ENCODE measurements around the gene ACTMAP. TPM values are rescaled to one million over a fixed set of nuclear protein-coding genes. Genes with fewer than 3 reads are reported as not detected.
"Not testable (repeated sequence)": the region's sequence is repeated elsewhere in the genome, so short reads cannot be mapped to it uniquely, and the experiment has no call there.

The ACTMAP gene
- total RNA-seq, 1 experiment from 2014 or later: 5.5 TPM

DNA sequence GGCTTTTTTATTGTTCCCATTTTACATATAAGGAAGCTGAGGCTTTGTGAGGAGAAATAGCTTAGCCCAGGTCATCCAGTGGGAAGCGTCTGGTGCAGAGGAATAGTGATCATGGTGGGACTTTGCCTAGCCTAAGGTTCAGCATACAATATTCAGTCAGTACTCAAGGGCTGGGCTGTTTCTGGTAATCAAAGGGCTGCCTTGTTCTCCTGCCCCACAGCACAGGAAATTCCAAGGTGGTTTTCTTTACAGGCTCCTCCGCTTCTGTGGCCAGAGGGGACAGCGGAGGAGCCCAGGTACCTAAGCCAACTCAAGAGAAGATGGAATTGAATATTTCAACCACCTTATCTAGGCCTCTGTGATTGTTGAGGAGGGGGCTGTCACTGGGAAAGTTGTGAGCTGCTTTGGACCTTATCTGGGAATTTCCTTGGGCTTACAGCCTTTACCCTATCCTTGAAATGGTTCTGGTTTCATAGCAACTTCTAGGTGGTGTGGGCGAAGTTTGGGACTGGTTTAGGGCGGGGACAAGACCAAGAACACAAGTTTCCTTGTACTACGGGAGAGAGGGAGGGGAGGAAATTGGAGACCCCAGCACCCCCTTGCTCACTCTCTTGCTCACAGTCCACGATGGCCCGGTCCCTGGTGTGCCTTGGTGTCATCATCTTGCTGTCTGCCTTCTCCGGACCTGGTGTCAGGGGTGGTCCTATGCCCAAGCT lies 24.8 kb upstream of the ACTMAP start, which contains the start of gene MIA:
Gene MIA, plus strand, starts transcription at position 606 of the 716 bp plus-strand sequence. Its CDS starts 22 bp downstream, at position 628.
- ATAC-seq (no peak), DNase-seq (ENCODE audit: low read depth, low spot score) (no peak)
- TF ChIP-seq, protein P1, sequence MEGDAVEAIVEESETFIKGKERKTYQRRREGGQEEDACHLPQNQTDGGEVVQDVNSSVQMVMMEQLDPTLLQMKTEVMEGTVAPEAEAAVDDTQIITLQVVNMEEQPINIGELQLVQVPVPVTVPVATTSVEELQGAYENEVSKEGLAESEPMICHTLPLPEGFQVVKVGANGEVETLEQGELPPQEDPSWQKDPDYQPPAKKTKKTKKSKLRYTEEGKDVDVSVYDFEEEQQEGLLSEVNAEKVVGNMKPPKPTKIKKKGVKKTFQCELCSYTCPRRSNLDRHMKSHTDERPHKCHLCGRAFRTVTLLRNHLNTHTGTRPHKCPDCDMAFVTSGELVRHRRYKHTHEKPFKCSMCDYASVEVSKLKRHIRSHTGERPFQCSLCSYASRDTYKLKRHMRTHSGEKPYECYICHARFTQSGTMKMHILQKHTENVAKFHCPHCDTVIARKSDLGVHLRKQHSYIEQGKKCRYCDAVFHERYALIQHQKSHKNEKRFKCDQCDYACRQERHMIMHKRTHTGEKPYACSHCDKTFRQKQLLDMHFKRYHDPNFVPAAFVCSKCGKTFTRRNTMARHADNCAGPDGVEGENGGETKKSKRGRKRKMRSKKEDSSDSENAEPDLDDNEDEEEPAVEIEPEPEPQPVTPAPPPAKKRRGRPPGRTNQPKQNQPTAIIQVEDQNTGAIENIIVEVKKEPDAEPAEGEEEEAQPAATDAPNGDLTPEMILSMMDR (IDR thresholded peaks at IDR 0.05): no peak
- no peak for TF ChIP-seq SIN3A (IDR thresholded peaks at IDR 0.05; ENCODE audit: borderline replicate concordance, insufficient read depth, low read depth, low read length)
- TF ChIP-seq, protein P2, sequence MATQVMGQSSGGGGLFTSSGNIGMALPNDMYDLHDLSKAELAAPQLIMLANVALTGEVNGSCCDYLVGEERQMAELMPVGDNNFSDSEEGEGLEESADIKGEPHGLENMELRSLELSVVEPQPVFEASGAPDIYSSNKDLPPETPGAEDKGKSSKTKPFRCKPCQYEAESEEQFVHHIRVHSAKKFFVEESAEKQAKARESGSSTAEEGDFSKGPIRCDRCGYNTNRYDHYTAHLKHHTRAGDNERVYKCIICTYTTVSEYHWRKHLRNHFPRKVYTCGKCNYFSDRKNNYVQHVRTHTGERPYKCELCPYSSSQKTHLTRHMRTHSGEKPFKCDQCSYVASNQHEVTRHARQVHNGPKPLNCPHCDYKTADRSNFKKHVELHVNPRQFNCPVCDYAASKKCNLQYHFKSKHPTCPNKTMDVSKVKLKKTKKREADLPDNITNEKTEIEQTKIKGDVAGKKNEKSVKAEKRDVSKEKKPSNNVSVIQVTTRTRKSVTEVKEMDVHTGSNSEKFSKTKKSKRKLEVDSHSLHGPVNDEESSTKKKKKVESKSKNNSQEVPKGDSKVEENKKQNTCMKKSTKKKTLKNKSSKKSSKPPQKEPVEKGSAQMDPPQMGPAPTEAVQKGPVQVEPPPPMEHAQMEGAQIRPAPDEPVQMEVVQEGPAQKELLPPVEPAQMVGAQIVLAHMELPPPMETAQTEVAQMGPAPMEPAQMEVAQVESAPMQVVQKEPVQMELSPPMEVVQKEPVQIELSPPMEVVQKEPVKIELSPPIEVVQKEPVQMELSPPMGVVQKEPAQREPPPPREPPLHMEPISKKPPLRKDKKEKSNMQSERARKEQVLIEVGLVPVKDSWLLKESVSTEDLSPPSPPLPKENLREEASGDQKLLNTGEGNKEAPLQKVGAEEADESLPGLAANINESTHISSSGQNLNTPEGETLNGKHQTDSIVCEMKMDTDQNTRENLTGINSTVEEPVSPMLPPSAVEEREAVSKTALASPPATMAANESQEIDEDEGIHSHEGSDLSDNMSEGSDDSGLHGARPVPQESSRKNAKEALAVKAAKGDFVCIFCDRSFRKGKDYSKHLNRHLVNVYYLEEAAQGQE (IDR thresholded peaks at IDR 0.05; ENCODE audit: insufficient read depth in 1 of 2, low read depth in 2 of 2, low read length in 1 of 2): no peak
- intact Hi-C loops (cut with micrococcal nuclease; ENCODE audit: unreplicated experiment): no loop called here
- Histone ChIP-seq H3K27ac (ENCODE audit: low read length) (no peak within 1 kb of the TSS), H3K36me3 (ENCODE audit: control insufficient read depth, insufficient read depth, low read length) (no peaks in the 10 kb centered on the region), H3K4me1 (ENCODE audit: control insufficient read depth, insufficient read depth, low read length) (peaks cover 6% of the 10 kb centered on the region; the same call in 1 of the 2 replicates), H3K27me3 (ENCODE audit: control insufficient read depth, insufficient read depth, low read length) (no peaks in the 10 kb centered on the region), H3K9me3 (ENCODE audit: control insufficient read depth, insufficient read depth, low read depth, low read length) (no peaks in the 10 kb centered on the region), H3K4me3 (ENCODE audit: low read depth in 2 of 2, low read length in 2 of 2) (no peak within 1 kb of the TSS)
- CTCF ChIA-PET: no interaction called here
- POLR2A ChIA-PET: no interaction called here
- in situ Hi-C loops (cut with HindIII; ENCODE audit: low pct_unique_long_range_greater_than_20kb, low sequenced_read_pairs): no loop called here
- BruUV-seq (replicated peaks): no TSS peak

DNA sequence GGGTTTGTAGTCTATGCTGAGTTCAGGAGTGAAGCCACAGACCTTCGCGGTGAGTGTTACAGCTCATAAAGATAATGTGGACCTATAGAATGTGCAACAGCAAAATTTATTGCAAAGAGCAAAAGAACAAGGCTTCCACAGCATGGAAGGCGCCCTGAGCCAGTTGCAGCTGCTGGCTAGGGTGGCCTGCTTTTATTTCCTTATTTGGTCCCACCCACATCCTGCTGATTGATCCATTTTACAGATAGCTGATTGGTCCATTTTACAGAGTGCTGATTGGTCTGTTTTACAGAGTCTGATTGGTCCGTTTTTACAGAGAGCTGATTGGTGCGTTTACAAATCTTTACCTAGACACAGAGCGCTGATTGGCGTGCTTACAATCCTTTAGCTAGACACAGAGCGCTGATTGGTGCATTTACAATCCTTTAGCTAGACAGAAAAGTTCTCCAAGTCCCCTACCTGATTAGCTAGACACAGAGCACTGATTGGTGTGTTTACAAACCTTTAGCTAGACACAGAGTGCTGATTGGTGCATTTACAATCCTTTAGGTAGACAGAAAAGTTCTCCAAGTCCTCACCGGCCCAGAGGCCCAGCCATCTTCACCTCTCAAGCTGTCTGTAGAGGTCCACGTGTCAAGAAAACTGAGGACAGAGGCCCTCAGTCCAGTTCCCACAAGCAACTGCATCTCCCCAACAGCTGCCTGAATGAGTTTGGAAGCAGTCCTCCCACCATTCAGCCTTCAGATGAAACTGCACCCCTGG lies 21.0 kb upstream of the ACTMAP start:
- H3K4me1 ChIP-seq (ENCODE audit: control insufficient read depth, insufficient read depth, low read length); ATAC-seq; H3K36me3 ChIP-seq (ENCODE audit: control insufficient read depth, insufficient read depth, low read length); H3K27me3 ChIP-seq (ENCODE audit: control insufficient read depth, insufficient read depth, low read length); H3K9me3 ChIP-seq (ENCODE audit: control insufficient read depth, insufficient read depth, low read depth, low read length); BruUV-seq (replicated peaks); CTCF ChIA-PET; H3K4me3 ChIP-seq (ENCODE audit: low read depth in 2 of 2, low read length in 2 of 2); DNase-seq (ENCODE audit: low read depth, low spot score); H3K27ac ChIP-seq (ENCODE audit: low read length); in situ Hi-C loops (cut with HindIII; ENCODE audit: low pct_unique_long_range_greater_than_20kb, low sequenced_read_pairs); POLR2A ChIA-PET; intact Hi-C loops (cut with micrococcal nuclease; ENCODE audit: unreplicated experiment): not testable (repeated sequence)

DNA sequence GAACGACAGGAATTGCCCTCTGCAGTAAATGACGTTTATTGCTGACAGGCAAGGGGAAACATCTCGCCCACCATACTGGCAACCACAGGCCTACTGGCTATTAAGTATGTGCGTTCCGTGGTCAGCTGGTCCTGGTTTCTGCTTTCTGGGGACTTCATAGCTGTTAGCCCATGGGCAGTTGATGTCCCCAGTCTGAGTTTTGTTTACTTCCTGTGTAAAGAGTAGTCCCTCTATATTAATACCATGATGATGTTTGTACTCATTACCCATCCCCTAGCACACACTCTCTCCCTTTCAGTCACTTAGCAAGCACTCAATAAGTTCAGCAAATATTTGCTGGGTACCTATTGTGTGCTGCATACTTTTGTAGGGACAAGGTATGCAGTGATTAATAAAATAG lies 18.6 kb upstream of the ACTMAP start:
- ChIA-PET CTCF (no interaction called here), POLR2A (no interaction called here)
- ATAC-seq (0 out of 2 replicates have a peak, but pooled peaks have one; percentile 31), DNase-seq (ENCODE audit: low read depth, low spot score) (no peak)
- Histone ChIP-seq H3K27ac (ENCODE audit: low read length) (no peak overlapping the region), H3K27me3 (ENCODE audit: control insufficient read depth, insufficient read depth, low read length) (no peaks in the 10 kb centered on the region), H3K4me1 (ENCODE audit: control insufficient read depth, insufficient read depth, low read length) (no peaks in the 10 kb centered on the region), H3K36me3 (ENCODE audit: control insufficient read depth, insufficient read depth, low read length) (peaks cover 3% of the 10 kb centered on the region), H3K4me3 (ENCODE audit: low read depth in 2 of 2, low read length in 2 of 2) (no peak overlapping the region), H3K9me3 (ENCODE audit: control insufficient read depth, insufficient read depth, low read depth, low read length) (no peaks in the 10 kb centered on the region)
- no TSS peak for BruUV-seq (replicated peaks)
- in situ Hi-C loops (cut with HindIII; ENCODE audit: low pct_unique_long_range_greater_than_20kb, low sequenced_read_pairs) (no loop called here), intact Hi-C loops (cut with micrococcal nuclease; ENCODE audit: unreplicated experiment) (no loop called here)
- TF ChIP-seq, protein P2 (IDR thresholded peaks at IDR 0.05; ENCODE audit: insufficient read depth in 1 of 2, low read depth in 2 of 2, low read length in 1 of 2): no peak

DNA sequence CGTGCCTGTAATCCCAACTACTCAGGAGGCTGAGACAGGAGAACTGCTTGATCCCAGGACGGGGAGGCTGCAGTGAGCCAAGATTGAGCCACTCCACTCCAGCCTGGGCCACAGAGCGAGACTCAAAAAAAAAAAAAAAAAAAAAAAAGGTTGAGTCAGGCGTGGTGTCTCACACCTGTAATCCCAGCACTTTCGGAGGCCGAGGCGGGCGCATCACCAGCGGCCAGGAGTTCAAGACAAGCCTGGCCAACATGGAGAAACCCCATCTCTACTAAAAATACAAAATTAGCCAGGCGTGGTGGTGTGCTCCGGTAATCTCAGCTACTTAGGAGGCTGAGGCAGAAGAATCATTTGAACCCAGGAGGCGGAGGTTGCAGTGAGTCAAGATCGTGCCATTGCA lies 16.1 kb upstream of the ACTMAP start:
- ATAC-seq; intact Hi-C loops (cut with micrococcal nuclease; ENCODE audit: unreplicated experiment); POLR2A ChIA-PET; H3K27me3 ChIP-seq (ENCODE audit: control insufficient read depth, insufficient read depth, low read length); H3K36me3 ChIP-seq (ENCODE audit: control insufficient read depth, insufficient read depth, low read length); H3K27ac ChIP-seq (ENCODE audit: low read length); BruUV-seq (replicated peaks); in situ Hi-C loops (cut with HindIII; ENCODE audit: low pct_unique_long_range_greater_than_20kb, low sequenced_read_pairs); H3K4me1 ChIP-seq (ENCODE audit: control insufficient read depth, insufficient read depth, low read length); DNase-seq (ENCODE audit: low read depth, low spot score); CTCF ChIA-PET; H3K9me3 ChIP-seq (ENCODE audit: control insufficient read depth, insufficient read depth, low read depth, low read length); H3K4me3 ChIP-seq (ENCODE audit: low read depth in 2 of 2, low read length in 2 of 2): not testable (repeated sequence)
